Measurements from ENCODE around the gene EFHC1. TPM values are rescaled to one million over a fixed set of nuclear protein-coding genes. Genes with fewer than 3 reads are reported as not detected.

EFHC1 gene
- total and polyA plus RNA-seq, 2 of the 13 experiments (the other 11 are each of a cell fraction or from before 2014, with no cell fraction given), result 23.4 to 29.5 TPM

GRCh38 chr6:52419809-52420667 is at the start of gene EFHC1 (continued):
- TF ChIP-seq, protein P1, sequence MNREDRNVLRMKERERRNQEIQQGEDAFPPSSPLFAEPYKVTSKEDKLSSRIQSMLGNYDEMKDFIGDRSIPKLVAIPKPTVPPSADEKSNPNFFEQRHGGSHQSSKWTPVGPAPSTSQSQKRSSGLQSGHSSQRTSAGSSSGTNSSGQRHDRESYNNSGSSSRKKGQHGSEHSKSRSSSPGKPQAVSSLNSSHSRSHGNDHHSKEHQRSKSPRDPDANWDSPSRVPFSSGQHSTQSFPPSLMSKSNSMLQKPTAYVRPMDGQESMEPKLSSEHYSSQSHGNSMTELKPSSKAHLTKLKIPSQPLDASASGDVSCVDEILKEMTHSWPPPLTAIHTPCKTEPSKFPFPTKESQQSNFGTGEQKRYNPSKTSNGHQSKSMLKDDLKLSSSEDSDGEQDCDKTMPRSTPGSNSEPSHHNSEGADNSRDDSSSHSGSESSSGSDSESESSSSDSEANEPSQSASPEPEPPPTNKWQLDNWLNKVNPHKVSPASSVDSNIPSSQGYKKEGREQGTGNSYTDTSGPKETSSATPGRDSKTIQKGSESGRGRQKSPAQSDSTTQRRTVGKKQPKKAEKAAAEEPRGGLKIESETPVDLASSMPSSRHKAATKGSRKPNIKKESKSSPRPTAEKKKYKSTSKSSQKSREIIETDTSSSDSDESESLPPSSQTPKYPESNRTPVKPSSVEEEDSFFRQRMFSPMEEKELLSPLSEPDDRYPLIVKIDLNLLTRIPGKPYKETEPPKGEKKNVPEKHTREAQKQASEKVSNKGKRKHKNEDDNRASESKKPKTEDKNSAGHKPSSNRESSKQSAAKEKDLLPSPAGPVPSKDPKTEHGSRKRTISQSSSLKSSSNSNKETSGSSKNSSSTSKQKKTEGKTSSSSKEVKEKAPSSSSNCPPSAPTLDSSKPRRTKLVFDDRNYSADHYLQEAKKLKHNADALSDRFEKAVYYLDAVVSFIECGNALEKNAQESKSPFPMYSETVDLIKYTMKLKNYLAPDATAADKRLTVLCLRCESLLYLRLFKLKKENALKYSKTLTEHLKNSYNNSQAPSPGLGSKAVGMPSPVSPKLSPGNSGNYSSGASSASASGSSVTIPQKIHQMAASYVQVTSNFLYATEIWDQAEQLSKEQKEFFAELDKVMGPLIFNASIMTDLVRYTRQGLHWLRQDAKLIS (CRISPR knock-in tag; IDR thresholded peaks at IDR 0.05), result peak; percentile 42; the same call in 1 of the 2 replicates
- TF ChIP-seq DR1 (CRISPR knock-in tag; IDR thresholded peaks at IDR 0.05) (peak; percentile 88; the same call in 1 of the 2 replicates), ZNF891 (CRISPR knock-in tag; IDR thresholded peaks at IDR 0.05) (no peak), HOXA7 (CRISPR knock-in tag; IDR thresholded peaks at IDR 0.05) (no peak), ZNF709 (CRISPR knock-in tag; IDR thresholded peaks at IDR 0.05) (peak; percentile 52; the same call in 1 of the 2 replicates), RNF219 (CRISPR knock-in tag; IDR thresholded peaks at IDR 0.05) (no peak), ZFP36L2 (CRISPR knock-in tag; IDR thresholded peaks at IDR 0.05) (no peak), ZNF607 (CRISPR knock-in tag; IDR thresholded peaks at IDR 0.05; ENCODE audit: borderline replicate concordance) (peak; percentile 39; the same call in 1 of the 2 replicates), HINFP (CRISPR knock-in tag; IDR thresholded peaks at IDR 0.05; ENCODE audit: low read depth) (no peak; the same call in 1 of the 2 replicates), ZFP37 (CRISPR knock-in tag; IDR thresholded peaks at IDR 0.05; ENCODE audit: borderline replicate concordance) (peak; percentile 94; the same call in 1 of the 2 replicates), SYNCRIP (IDR thresholded peaks at IDR 0.05; ENCODE audit: insufficient read depth, low read depth, low read length) (no peak), TAF15 (IDR thresholded peaks at IDR 0.05; ENCODE audit: low read depth, low read length, poor library complexity, severe bottlenecking) (peak; percentile 80), ZNF766 (CRISPR knock-in tag; IDR thresholded peaks at IDR 0.05; ENCODE audit: borderline replicate concordance) (no peak), PCBP1 (IDR thresholded peaks at IDR 0.05; ENCODE audit: borderline replicate concordance, low read depth, low read length) (0 out of 2 replicates have a peak, but pooled peaks have one; percentile 85), SMYD3 (CRISPR knock-in tag; IDR thresholded peaks at IDR 0.05) (no peak), ZNF292 (CRISPR knock-in tag; IDR thresholded peaks at IDR 0.05; ENCODE audit: borderline replicate concordance, low read depth) (peak; percentile 70; the same call in 1 of the 2 replicates), SIN3A (IDR thresholded peaks at IDR 0.05; ENCODE audit: borderline replicate concordance, low read depth, low read length) (peak; percentile 100)
- TF ChIP-seq, protein P2, sequence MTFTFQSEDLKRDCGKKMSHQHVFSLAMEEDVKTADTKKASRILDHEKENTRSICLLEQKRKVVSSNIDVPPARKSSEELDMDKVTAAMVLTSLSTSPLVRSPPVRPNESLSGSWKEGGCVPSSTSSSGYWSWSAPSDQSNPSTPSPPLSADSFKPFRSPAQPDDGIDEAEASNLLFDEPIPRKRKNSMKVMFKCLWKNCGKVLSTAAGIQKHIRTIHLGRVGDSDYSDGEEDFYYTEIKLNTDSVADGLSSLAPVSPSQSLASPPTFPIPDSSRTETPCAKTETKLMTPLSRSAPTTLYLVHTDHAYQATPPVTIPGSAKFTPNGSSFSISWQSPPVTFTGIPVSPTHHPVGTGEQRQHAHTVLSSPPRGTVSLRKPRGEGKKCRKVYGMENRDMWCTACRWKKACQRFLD (CRISPR knock-in tag; IDR thresholded peaks at IDR 0.05; ENCODE audit: borderline replicate concordance), result peak; percentile 77; the same call in 1 of the 2 replicates
- TF ChIP-seq, protein P3, sequence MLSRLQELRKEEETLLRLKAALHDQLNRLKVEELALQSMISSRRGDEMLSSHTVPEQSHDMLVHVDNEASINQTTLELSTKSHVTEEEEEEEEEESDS (CRISPR knock-in tag; IDR thresholded peaks at IDR 0.05; ENCODE audit: borderline replicate concordance), result no peak
